Astrocyte (in vitro differentiated cells and primary cell): Measurements from ENCODE around the gene SOX4. TPM values are rescaled to one million over a fixed set of nuclear protein-coding genes. Genes with fewer than 3 reads are reported as not detected.

ENCODE experiments used
- DNase-seq: peaks from one replicate; pipeline ENCODE4 v3.0.0-alpha.2; 2010; ENCODE audit warnings: low read depth
- FAIRE-seq: peaks from 2 replicates; lab custom pipeline; 2011; peaks lifted over from hg19 to GRCh38; lab: Jason Lieb, UNC
- H2AFZ ChIP-seq: 2 replicates; pipeline ENCODE4 v1.6.0; 2012; ENCODE audit warnings: low read depth, low read length, inconsistent platforms
- H3K27ac ChIP-seq: 2 replicates; pipeline ENCODE4 v1.5.1; 2011; ENCODE audit warnings: low read depth, low read length, inconsistent platforms
- H3K27me3 ChIP-seq: 2 replicates; pipeline ENCODE4 v1.6.0; 2011; ENCODE audit warnings: low read length, inconsistent platforms; ENCODE audit not compliant: insufficient read depth
- H3K36me3 ChIP-seq: 2 replicates; pipeline ENCODE4 v1.5.1; 2011; ENCODE audit warnings: low read length, inconsistent platforms; ENCODE audit not compliant: insufficient read depth
- H3K4me1 ChIP-seq: 2 replicates; pipeline ENCODE4 v1.5.1; 2011; ENCODE audit warnings: low read length, inconsistent platforms; ENCODE audit not compliant: insufficient read depth
- H3K4me2 ChIP-seq: 2 replicates; pipeline ENCODE4 v1.6.0; 2012; ENCODE audit warnings: low read length, inconsistent platforms
- H3K4me3 ChIP-seq: 2 replicates; pipeline ENCODE4 v1.5.1; 2011; ENCODE audit warnings: low read depth, mild to moderate bottlenecking, low read length, inconsistent platforms; ENCODE audit not compliant: insufficient read depth
- H3K79me2 ChIP-seq: 2 replicates; pipeline ENCODE4 v1.6.0; 2012; ENCODE audit warnings: mild to moderate bottlenecking, low read length, inconsistent platforms; ENCODE audit not compliant: insufficient read depth
- H3K9ac ChIP-seq: 2 replicates; pipeline ENCODE4 v1.6.0; 2012; ENCODE audit warnings: mild to moderate bottlenecking, low read length, inconsistent platforms
- H3K9me3 ChIP-seq: 2 replicates; pipeline ENCODE4 v1.5.1; 2012; ENCODE audit warnings: low read depth, mild to moderate bottlenecking, low read length, inconsistent platforms; ENCODE audit not compliant: insufficient read depth
- H4K20me1 ChIP-seq: 2 replicates; pipeline ENCODE4 v1.6.0; 2012; ENCODE audit warnings: low read length, inconsistent platforms; ENCODE audit not compliant: insufficient read depth
- H3K27ac Mint-ChIP-seq: one replicate; pipeline ENCODE4 v1.8.0; 2021; ENCODE audit warnings: mild to moderate bottlenecking, mixed read lengths; ENCODE audit not compliant: unreplicated experiment
- H3K27me3 Mint-ChIP-seq: one replicate; pipeline ENCODE4 v1.8.0; 2021; ENCODE audit warnings: low read depth, mixed read lengths; ENCODE audit not compliant: unreplicated experiment
- H3K36me3 Mint-ChIP-seq: one replicate; pipeline ENCODE4 v1.8.0; 2021; ENCODE audit warnings: low read depth, mixed read lengths; ENCODE audit not compliant: unreplicated experiment
- H3K4me1 Mint-ChIP-seq: one replicate; pipeline ENCODE4 v1.8.0; 2021; ENCODE audit warnings: low read depth, mixed read lengths; ENCODE audit not compliant: unreplicated experiment
- H3K4me3 Mint-ChIP-seq: one replicate; pipeline ENCODE4 v1.8.0; 2021; ENCODE audit warnings: mild to moderate bottlenecking, moderate library complexity, mixed read lengths; ENCODE audit not compliant: unreplicated experiment
- H3K9me3 Mint-ChIP-seq: one replicate; pipeline ENCODE4 v1.8.0; 2021; ENCODE audit warnings: mild to moderate bottlenecking, mixed read lengths; ENCODE audit not compliant: unreplicated experiment
- EZH2 ChIP-seq: IDR thresholded peaks from 2 replicates; pipeline ENCODE4 v1.6.1; 2012; ENCODE audit warnings: mild to moderate bottlenecking, low read length, inconsistent platforms; ENCODE audit not compliant: insufficient read depth
- total RNA-seq: library from RNA; stranded (reverse); gene quantifications from 2 replicates; pipeline ENCODE4 v1.2.1, GENCODE V29; 2021
- TF ChIP-seq, protein P1 (sequence below): IDR thresholded peaks from 2 replicates; pipeline ENCODE4 v1.5.1; 2011; ENCODE audit warnings: low read depth, mild to moderate bottlenecking, inconsistent platforms, low read length, moderate library complexity; ENCODE audit not compliant: insufficient read depth

Gene SOX4
- total RNA-seq, 1 donor from 2014 or later = 108 TPM

DNA sequence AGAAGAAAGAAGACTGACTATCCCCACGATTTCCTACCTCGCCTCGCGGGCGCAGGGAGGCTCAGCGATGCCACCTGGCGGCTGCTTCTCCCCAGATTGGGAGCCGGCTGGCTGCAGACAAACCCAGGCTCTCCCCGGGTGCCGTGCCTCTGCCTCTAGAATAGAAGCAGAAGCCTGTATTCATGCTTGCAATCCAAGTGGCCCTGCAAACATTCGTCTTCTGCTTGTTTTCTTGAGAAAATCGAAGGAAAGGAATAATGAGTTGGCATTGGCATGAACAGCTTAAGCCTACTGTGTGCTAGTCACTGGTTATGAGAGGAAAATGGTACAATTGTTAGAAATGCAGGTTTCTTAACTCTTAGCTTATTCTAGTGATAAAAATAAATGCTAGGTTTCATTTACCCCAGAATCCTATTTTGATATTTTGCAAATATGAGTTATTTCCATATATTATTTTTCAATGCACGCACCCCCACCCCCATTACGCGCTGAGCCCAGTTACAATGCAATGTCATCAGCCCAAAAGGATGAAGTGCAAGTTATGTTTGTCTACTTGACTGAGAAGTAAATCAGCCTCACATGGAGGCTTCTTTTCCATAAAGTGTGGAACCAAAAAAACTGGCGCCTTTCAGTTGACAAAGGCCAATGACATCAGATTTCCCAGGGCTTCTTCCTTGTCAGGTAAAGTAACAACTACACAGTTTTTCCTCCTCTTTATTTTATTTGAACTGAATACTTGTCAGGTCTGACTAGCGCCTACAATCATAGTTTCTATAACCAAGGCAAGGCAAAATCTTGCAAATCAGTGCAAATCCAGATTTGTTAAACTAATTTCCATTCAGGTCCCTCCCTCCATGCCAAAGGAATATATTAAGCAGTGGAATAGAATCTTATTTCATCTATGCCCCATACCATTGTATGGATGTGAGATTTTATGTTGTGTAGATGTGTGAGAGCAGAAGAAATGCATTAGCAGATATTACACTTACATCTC is 3.9 kb upstream of the SOX4 start:
- Histone ChIP-seq H3K4me1 (peaks cover 7% of the 10 kb centered on the region), H4K20me1 (peaks cover 8% of the 10 kb centered on the region), H3K4me2 (peak overlapping the region; percentile 96), H3K27ac (peak overlapping the region; percentile 86), H3K4me3 (peak overlapping the region; percentile 85), H3K27me3 (no peaks in the 10 kb centered on the region), H3K9me3 (no peaks in the 10 kb centered on the region), H3K36me3 (no peaks in the 10 kb centered on the region), H3K79me2 (peaks cover 11% of the 10 kb centered on the region), H3K9ac (peak overlapping the region; percentile 90), H2AFZ (peak overlapping the region; percentile 87)
- Mint-ChIP-seq H3K27ac (peak overlapping the region; percentile 94), H3K4me1 (peaks cover 8% of the 10 kb centered on the region), H3K9me3 (no peaks in the 10 kb centered on the region), H3K27me3 (no peaks in the 10 kb centered on the region), H3K4me3 (peak overlapping the region; percentile 96), H3K36me3 (no peaks in the 10 kb centered on the region)
- FAIRE-seq (no peak), DNase-seq (peak; percentile 59)
- no peak for TF ChIP-seq EZH2
- TF ChIP-seq, protein P1, sequence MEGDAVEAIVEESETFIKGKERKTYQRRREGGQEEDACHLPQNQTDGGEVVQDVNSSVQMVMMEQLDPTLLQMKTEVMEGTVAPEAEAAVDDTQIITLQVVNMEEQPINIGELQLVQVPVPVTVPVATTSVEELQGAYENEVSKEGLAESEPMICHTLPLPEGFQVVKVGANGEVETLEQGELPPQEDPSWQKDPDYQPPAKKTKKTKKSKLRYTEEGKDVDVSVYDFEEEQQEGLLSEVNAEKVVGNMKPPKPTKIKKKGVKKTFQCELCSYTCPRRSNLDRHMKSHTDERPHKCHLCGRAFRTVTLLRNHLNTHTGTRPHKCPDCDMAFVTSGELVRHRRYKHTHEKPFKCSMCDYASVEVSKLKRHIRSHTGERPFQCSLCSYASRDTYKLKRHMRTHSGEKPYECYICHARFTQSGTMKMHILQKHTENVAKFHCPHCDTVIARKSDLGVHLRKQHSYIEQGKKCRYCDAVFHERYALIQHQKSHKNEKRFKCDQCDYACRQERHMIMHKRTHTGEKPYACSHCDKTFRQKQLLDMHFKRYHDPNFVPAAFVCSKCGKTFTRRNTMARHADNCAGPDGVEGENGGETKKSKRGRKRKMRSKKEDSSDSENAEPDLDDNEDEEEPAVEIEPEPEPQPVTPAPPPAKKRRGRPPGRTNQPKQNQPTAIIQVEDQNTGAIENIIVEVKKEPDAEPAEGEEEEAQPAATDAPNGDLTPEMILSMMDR = peak; percentile 77

- H3K4me1 Mint-ChIP-seq = peaks cover 8% of the 10 kb centered on the region
These were observed 3.2 kb upstream of the SOX4 start for GRCh38 chr6:21590346-21590745.

More at GRCh38 chr6:21590346-21590745, 3.2 kb upstream of the SOX4 start:
- Mint-ChIP-seq H3K4me3 (no peak overlapping the region), H3K27me3 (no peaks in the 10 kb centered on the region), H3K36me3 (no peaks in the 10 kb centered on the region), H3K9me3 (no peaks in the 10 kb centered on the region), H3K27ac (no peak overlapping the region)
- H3K9me3 ChIP-seq = no peaks in the 10 kb centered on the region
- H3K27me3 ChIP-seq = no peaks in the 10 kb centered on the region
- peaks cover 16% of the 10 kb centered on the region for H3K79me2 ChIP-seq
- no peak for FAIRE-seq
- peaks cover 7% of the 10 kb centered on the region for H3K4me1 ChIP-seq
- H2AFZ ChIP-seq = no peak overlapping the region
- no peak overlapping the region for H3K27ac ChIP-seq
- no peak overlapping the region for H3K4me2 ChIP-seq
- no peaks in the 10 kb centered on the region for H3K36me3 ChIP-seq
- no peak overlapping the region for H3K4me3 ChIP-seq
- DNase-seq = no peak
- H4K20me1 ChIP-seq = peaks cover 9% of the 10 kb centered on the region
- no peak overlapping the region for H3K9ac ChIP-seq
- no peak for TF ChIP-seq EZH2
- TF ChIP-seq, protein P1 = no peak
